Hematopoietic multipotent progenitor cell treated with erythropoietin and hydrocortisone succinate and interleukin-3 and kit ligand, for 17 days (in vitro differentiated cells): ENCODE results near the gene DIP2C.
"Not testable (repeated sequence)": the region's sequence is repeated elsewhere in the genome, so short reads cannot be mapped to it uniquely, and the experiment has no call there.

Experiments used
- DNase-seq: peaks from one replicate; pipeline ENCODE4 v3.0.0-alpha.2; 2015; ENCODE audit warnings: low spot score

DIP2C gene

GRCh38 chr10:517872-518475, 171.5 kb downstream of the DIP2C start:
- no peak for DNase-seq

GRCh38 chr10:517241-517830, 172.1 kb downstream of the DIP2C start:
- no peak for DNase-seq

DNA sequence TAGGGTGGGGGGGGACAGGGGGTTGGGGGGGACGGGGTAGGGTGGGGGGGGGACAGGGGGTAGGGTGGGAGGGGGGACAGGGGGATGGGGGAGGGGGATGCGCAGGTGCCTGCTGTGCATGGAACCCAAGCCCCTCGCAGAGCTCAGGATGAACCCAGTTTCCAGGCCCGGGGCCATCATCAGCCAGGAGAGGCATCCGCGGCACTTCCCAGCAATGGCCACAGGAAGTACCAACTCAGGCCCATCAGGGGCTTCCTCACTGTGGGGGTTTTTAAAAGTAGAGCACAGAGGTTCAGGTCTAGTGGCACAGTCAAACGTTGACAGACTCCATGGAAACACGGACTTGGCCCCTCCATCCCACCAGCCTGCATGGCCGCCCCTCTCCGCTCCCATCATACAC, 172.7 kb downstream of the DIP2C start:
- no peak for DNase-seq

- no peak for DNase-seq
Observed at GRCh38 chr10:515674-516073, 173.8 kb downstream of the DIP2C start.

DNA sequence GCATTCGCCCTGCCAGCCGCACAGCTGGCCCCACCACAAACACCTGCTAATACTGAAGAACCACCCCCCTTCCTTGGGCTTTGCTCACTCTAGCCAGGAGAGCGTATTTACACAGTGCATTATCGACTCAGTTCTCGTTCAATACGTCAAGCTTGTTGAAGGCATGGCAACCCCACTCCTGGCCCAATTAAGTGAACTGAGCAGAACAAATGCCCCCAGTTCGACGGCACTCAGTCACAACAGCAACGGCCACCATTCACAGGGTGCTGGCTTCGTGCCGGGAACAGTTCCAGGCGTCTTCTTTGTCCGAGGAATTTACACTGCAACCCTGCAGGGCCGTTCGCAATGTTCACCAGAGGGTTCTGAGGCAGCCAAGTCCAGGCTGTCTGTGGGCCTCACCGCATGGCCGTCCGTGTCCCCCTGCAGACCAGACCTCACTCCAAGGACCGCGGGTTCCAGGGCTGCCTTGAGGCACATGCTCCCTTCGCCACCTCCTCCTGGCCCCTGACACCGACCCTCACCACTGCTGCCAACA, 175.3 kb downstream of the DIP2C start:
- DNase-seq: no peak

DNA sequence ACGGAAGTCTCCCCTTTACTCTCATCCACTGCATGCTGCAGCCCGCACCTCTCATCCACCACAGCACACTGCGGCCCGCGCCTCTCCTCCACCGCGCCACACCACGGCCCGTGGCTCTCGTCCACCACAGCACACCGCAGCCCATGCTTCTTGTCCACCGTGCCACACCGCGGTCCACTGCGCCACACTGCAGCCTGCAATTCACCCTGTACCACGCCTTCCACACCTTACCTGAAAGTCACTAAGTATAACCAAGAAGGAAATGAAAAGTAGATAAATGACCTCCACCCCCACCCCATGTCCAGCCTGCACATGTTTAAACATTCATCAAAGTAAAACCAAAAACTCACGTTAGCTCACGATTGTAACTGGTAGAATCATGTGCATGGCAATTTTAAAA, 176.1 kb downstream of the DIP2C start:
- no peak for DNase-seq

- DNase-seq: not testable (repeated sequence)
Observed at GRCh38 chr10:512661-513060, 176.8 kb downstream of the DIP2C start.

GRCh38 chr10:511849-512191, 177.6 kb downstream of the DIP2C start:
- no peak for DNase-seq

GRCh38 chr10:511101-511848, 178.2 kb downstream of the DIP2C start:
- peak; percentile 39 for DNase-seq

DNA sequence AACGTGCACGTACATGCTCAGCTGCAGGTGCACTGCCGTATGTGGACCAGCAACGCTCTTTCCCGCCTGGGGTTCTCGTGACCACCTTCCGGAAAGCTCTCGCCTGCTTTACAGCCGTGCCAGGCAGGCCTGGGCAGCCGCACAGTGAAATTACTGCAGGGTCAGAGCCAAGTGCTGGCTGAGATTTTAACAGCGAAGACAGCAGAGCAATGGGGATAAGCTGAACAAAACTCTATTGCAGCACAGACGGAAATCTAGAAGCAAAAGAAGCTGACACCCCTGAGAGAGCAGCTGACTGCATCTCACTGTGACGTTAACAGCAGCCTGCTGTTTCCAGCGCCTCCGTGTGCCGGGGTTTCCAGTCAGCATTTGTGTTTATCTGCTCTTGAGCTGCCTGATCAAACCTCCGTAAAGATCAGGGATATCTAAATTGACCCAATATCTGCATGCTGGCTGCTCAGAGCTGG, 179.0 kb downstream of the DIP2C start:
- no peak for DNase-seq

GRCh38 chr10:509361-510102, 179.9 kb downstream of the DIP2C start:
- no peak for DNase-seq

- DNase-seq: no peak
Observed at GRCh38 chr10:508726-509125, 180.7 kb downstream of the DIP2C start.

DNA sequence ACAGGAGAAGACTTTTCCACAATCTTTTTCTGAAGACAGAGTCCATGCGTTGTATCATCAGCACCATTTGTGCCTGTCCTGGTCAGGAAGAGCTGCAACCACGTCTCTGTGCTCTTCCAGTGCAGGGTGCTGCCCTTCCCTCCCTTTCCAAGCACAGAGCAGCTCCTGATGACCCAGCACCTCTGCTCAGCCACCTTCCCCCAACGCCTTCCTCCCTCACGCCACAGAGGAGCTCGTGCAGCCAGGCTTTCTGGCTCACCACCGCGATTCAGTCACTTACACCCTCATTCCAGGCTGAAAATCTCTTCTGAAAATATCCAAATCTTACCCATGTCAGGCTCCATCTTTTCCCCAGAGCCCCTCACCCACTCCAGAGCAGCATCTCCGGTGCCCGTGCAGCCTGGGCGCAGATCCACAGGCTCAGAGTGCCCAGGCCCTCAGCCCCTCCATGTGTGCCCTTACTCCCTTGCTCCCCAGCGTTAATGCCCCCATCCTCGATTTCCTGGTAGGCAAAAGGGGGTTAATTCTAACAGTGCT, 181.5 kb downstream of the DIP2C start:
- no peak for DNase-seq

- no peak for DNase-seq
Observed at GRCh38 chr10:507355-507699, 182.1 kb downstream of the DIP2C start.

- no peak for DNase-seq
Observed at GRCh38 chr10:506451-507354, 182.8 kb downstream of the DIP2C start.

- no peak for DNase-seq
Observed at GRCh38 chr10:505419-505818, 184.0 kb downstream of the DIP2C start.

GRCh38 chr10:504806-505205, 184.7 kb downstream of the DIP2C start:
- no peak for DNase-seq

- no peak for DNase-seq
Observed at GRCh38 chr10:504121-504611, 185.3 kb downstream of the DIP2C start.

DNA sequence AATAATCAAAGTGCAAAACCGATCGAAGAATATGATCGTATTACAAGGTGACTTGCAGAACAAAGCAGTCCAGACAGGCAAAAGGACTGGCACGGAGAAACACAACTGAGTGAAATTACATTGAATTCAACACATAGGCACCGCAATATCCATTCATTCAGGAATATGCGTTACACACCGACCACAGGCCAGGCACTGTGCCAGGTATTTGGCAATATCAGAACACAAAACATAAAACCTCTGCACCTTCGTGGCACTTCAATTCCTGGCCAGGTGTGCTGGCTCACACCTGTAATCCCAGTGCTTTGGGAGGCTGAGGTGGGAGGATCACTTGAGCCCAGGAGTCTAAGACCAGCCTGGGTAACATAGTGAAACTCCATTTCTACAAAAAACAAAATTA, 187.9 kb downstream of the DIP2C start:
- DNase-seq: no peak

DNA sequence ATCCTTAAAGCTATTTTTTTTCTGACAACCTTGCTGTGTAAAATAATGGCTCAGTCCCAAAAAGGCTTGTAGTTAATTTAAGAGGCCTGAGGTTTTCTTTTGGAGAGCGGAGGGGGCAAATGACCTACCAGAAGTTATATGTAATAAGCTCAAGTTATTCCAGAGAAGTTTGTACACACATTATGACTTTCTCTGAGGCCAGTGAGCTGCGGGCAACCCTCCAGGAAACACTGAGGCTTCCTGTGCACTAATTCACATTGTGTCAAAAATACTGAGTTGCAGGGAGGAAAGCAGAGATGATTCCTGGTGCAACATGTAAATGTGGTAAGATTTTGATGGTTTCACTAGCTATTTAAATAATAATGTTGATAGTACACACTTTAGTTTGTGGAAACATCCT, 188.6 kb downstream of the DIP2C start:
- no peak for DNase-seq

GRCh38 chr10:499991-500390, 189.5 kb downstream of the DIP2C start:
- no peak for DNase-seq
